ENCODE results near the gene ELFN1.

GRCh38 chr7:1729773-1730172 is 59.7 kb downstream of the ELFN1 start:
- TF ChIP-seq POLR2A (IDR thresholded peaks at IDR 0.05) (no peak), CTCF (IDR thresholded peaks at IDR 0.05) (no peak)
